Measurements from ENCODE around the gene ADPRM. TPM values are rescaled to one million over a fixed set of nuclear protein-coding genes. Genes with fewer than 3 reads are reported as not detected.
A peak's percentile ranks its signal among the peaks of the same experiment; 100 is the strongest.

Gene ADPRM
- total RNA-seq, 1 experiment from 2014 or later = 7.4 TPM

DNA sequence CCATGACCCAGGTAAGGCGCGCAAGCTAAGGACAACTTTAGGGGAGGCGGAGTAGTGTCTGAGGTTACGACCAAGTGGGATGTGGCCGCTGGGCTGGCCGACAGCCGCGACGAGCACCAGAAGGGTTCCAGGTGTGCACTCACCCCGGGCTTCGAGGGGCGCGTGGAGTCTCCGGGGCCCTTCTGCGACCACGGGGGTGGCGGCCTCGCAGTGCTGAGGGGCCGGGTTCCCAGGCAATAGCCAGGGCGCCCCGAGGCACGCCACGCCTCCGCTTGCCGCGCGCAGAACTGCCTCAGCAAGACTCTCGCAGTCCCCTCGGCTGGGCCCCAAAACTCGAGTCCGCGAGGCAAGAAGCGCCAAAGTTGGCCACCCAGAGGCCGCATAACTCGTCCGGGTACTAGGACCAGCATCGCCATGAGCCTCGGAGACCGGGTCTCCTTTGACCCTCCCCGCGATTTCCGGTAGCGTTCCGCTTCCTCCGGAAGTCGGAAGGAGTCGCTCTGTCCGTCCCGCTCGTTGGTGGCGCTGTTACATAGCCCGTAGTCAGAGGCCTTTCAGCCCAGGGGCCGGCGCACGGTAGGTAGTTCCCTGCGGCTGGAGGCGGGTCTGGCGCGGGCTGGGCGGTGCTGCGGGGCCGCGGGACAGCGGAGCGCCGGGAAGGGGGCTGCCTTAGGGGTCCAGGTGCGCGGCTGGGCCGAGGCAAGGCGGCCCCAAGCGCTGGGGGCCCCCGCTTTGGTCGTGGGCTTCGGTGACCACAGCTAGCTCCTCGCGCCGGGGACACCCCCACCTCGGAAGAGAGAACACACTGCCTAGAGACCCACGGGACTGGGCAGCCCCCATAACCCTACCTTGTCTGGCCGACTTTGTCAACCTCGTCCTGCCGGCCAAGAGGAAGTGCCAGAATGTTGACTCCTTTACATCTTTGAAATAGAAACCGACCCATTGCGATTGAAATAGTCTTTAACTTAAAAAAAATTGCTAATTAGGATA lies at the start of gene ADPRM, which contains the start of gene SCO1 (continued):
- TF ChIP-seq, protein P1, sequence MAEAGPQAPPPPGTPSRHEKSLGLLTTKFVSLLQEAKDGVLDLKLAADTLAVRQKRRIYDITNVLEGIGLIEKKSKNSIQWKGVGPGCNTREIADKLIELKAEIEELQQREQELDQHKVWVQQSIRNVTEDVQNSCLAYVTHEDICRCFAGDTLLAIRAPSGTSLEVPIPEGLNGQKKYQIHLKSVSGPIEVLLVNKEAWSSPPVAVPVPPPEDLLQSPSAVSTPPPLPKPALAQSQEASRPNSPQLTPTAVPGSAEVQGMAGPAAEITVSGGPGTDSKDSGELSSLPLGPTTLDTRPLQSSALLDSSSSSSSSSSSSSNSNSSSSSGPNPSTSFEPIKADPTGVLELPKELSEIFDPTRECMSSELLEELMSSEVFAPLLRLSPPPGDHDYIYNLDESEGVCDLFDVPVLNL (CRISPR knock-in tag; IDR thresholded peaks at IDR 0.05; ENCODE audit: borderline replicate concordance, low read depth) = no peak; the same call in 1 of the 2 replicates
- TF ChIP-seq, protein P2, sequence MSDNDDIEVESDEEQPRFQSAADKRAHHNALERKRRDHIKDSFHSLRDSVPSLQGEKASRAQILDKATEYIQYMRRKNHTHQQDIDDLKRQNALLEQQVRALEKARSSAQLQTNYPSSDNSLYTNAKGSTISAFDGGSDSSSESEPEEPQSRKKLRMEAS (CRISPR knock-in tag; IDR thresholded peaks at IDR 0.05) = peak; percentile 76; the same call in 1 of the 2 replicates
- no peak for TF ChIP-seq ELF4 (CRISPR knock-in tag; IDR thresholded peaks at IDR 0.05; ENCODE audit: low read depth)
- TF ChIP-seq, protein P3, sequence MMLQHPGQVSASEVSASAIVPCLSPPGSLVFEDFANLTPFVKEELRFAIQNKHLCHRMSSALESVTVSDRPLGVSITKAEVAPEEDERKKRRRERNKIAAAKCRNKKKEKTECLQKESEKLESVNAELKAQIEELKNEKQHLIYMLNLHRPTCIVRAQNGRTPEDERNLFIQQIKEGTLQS (CRISPR knock-in tag; conservative IDR thresholded peaks at IDR 0.05) = no peak
- TF ChIP-seq, protein P4, sequence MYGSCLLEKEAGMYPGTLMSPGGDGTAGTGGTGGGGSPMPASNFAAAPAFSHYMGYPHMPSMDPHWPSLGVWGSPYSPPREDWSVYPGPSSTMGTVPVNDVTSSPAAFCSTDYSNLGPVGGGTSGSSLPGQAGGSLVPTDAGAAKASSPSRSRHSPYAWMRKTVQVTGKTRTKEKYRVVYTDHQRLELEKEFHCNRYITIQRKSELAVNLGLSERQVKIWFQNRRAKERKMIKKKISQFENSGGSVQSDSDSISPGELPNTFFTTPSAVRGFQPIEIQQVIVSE (CRISPR knock-in tag; IDR thresholded peaks at IDR 0.05; ENCODE audit: borderline replicate concordance) = no peak
- TF ChIP-seq, protein P5, sequence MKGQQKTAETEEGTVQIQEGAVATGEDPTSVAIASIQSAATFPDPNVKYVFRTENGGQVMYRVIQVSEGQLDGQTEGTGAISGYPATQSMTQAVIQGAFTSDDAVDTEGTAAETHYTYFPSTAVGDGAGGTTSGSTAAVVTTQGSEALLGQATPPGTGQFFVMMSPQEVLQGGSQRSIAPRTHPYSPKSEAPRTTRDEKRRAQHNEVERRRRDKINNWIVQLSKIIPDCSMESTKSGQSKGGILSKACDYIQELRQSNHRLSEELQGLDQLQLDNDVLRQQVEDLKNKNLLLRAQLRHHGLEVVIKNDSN (CRISPR knock-in tag; IDR thresholded peaks at IDR 0.05) = peak; percentile 30; the same call in 1 of the 2 replicates
- peak; percentile 55; the same call in 1 of the 2 replicates for TF ChIP-seq JUN (CRISPR knock-in tag; IDR thresholded peaks at IDR 0.05)
- no peak for TF ChIP-seq NFATC4 (CRISPR knock-in tag; IDR thresholded peaks at IDR 0.05)
- TF ChIP-seq, protein P6, sequence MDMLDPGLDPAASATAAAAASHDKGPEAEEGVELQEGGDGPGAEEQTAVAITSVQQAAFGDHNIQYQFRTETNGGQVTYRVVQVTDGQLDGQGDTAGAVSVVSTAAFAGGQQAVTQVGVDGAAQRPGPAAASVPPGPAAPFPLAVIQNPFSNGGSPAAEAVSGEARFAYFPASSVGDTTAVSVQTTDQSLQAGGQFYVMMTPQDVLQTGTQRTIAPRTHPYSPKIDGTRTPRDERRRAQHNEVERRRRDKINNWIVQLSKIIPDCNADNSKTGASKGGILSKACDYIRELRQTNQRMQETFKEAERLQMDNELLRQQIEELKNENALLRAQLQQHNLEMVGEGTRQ (CRISPR knock-in tag; IDR thresholded peaks at IDR 0.05) = peak; percentile 9
- TF ChIP-seq ZNF232 (CRISPR knock-in tag; IDR thresholded peaks at IDR 0.05) = peak; percentile 90
- TF ChIP-seq, protein P7, sequence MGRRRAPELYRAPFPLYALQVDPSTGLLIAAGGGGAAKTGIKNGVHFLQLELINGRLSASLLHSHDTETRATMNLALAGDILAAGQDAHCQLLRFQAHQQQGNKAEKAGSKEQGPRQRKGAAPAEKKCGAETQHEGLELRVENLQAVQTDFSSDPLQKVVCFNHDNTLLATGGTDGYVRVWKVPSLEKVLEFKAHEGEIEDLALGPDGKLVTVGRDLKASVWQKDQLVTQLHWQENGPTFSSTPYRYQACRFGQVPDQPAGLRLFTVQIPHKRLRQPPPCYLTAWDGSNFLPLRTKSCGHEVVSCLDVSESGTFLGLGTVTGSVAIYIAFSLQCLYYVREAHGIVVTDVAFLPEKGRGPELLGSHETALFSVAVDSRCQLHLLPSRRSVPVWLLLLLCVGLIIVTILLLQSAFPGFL (CRISPR knock-in tag; IDR thresholded peaks at IDR 0.05; ENCODE audit: borderline replicate concordance) = no peak
- no peak for TF ChIP-seq NR1H2 (CRISPR knock-in tag; IDR thresholded peaks at IDR 0.05)
- TF ChIP-seq TEAD1 (CRISPR knock-in tag; IDR thresholded peaks at IDR 0.05) = 0 out of 2 replicates have a peak, but pooled peaks have one; percentile 19
- TF ChIP-seq FOXK1 (CRISPR knock-in tag; IDR thresholded peaks at IDR 0.05) = peak; percentile 83
- 0 out of 2 replicates have a peak, but pooled peaks have one; percentile 34 for TF ChIP-seq ZNF121 (CRISPR knock-in tag; IDR thresholded peaks at IDR 0.05)
- no peak for TF ChIP-seq ZNF396 (CRISPR knock-in tag; IDR thresholded peaks at IDR 0.05; ENCODE audit: borderline replicate concordance)
- TF ChIP-seq JAZF1 (CRISPR knock-in tag; IDR thresholded peaks at IDR 0.05) = no peak
- no peak for TF ChIP-seq MXD4 (CRISPR knock-in tag; IDR thresholded peaks at IDR 0.05; ENCODE audit: borderline replicate concordance)
- TF ChIP-seq, protein P8, sequence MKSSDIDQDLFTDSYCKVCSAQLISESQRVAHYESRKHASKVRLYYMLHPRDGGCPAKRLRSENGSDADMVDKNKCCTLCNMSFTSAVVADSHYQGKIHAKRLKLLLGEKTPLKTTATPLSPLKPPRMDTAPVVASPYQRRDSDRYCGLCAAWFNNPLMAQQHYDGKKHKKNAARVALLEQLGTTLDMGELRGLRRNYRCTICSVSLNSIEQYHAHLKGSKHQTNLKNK (CRISPR knock-in tag; IDR thresholded peaks at IDR 0.05) = no peak
- TF ChIP-seq NFE2L1 (CRISPR knock-in tag; IDR thresholded peaks at IDR 0.05) = no peak
- TF ChIP-seq TP53 (CRISPR knock-in tag; IDR thresholded peaks at IDR 0.05) = no peak
- no peak for TF ChIP-seq GRHL2 (CRISPR knock-in tag; IDR thresholded peaks at IDR 0.05; ENCODE audit: insufficient replicate concordance, severe bottlenecking)

Measured in WTC11 (cell line).